HCEC 1CT (cell line): ENCODE data around the gene ADCY9.
A peak's percentile ranks its signal among the peaks of the same experiment; 100 is the strongest.
"Not testable (repeated sequence)": the region's sequence is repeated elsewhere in the genome, so short reads cannot be mapped to it uniquely, and the experiment has no call there.

ENCODE experiments used
- DNase-seq: peaks from one replicate; pipeline ENCODE4 v3.0.0-alpha.2; 2017

The ADCY9 gene

DNA sequence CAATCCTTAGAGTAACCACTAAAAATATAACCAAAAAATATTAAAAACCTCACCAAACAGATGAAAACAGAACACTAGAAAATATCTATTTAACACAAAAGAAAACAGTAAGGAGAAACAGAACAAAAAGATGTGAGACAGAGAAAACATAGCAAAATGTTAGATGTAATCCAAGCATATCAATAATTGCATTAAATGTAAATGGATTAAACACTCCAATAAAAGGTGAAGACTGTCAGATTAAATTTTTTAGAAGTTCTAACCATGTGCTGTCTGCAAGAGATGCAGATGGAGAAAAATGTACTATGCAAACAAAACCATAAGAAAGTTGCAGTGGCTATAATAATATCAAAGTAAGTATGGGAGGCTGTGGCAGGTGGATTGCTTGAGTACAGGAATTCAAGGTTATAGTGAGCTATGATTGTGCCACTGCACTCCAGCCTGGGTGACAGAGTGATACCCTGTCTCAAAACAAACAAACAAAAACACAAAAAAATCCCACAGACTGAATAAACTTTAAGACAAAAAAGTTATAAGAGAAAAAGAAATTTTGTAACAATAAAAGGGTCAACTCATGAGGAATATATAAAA, 53.9 kb downstream of the ADCY9 start:
- DNase-seq, result no peak

DNA sequence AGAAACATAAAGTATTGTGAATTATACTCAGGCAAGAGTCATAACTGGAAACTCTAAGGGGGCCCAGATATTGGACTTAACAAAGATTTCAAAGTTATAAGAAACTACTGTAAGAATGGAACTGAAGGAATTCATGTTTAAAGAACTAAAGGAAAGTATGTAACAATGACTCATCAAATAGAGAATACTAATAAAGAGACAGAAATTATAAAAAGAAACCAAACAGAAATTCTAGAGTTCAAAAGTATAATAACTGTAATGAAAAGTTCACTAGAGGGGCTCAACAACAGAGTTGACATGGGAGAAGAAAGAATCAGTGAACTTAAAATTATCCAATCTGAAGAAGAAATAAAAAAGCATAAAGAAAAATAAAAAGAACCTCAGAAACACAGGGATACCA, 55.4 kb downstream of the ADCY9 start:
- DNase-seq, result peak; percentile 5

DNA sequence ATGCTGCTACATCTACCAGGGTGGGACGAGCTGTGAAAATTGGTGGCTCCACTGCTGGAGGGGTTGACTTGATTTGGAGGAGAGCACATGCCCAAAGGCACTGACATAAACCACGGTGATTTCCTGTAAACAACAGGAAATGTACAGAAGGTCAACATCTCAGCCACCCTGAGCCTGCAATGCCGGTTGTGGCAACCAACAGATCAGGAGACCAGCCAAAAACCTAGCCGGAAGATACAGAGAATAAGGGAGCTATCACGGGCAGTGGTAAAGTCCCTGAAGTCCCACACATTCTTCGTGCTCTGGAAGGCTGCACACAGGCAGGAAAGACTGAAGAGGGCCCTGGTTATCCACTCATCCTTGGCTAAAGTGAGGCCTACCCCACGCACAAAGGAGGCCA, 56.2 kb downstream of the ADCY9 start:
- DNase-seq, result no peak

DNA sequence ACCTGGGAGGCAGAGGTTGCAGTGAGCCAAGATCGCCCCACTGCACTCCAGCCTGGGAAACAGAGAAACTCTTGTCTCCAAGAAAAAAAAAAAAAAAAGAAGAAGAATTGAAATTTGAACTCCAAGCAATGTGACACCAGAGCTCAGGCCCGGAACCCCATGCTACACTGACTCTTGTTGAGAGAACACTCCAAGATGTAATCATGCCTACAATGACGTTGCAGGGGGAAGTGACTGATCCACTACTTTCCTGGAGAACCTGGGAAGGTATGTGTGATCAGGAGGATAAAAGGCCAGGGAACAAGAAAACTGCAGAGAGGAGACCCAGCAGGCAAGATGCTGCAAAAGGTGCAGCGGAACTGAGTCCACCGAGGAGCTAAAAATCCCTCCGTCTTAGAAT, 57.9 kb downstream of the ADCY9 start:
- DNase-seq, result no peak

DNA sequence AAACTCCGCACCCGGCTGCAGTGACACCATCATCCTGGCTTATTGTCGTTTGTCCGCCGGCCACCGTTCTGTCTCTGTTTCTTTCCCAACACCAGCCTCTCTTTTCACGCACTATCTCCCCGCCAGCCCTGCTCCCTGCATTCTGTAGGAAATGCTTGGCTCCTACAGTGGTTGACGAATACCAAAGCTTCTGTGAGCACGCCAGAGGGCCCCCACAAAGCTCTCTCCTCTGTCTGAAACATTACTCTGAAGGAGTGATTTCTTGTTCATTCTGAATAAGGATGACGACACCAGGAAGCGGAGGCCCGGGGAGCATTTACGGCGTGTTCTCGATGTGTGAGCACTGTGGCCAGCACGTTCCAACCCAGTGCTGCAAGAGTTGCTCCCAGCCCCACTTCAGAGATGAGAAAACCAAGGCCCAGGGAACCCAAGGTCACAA, 58.8 kb downstream of the ADCY9 start:
- peak; percentile 69 for DNase-seq

DNA sequence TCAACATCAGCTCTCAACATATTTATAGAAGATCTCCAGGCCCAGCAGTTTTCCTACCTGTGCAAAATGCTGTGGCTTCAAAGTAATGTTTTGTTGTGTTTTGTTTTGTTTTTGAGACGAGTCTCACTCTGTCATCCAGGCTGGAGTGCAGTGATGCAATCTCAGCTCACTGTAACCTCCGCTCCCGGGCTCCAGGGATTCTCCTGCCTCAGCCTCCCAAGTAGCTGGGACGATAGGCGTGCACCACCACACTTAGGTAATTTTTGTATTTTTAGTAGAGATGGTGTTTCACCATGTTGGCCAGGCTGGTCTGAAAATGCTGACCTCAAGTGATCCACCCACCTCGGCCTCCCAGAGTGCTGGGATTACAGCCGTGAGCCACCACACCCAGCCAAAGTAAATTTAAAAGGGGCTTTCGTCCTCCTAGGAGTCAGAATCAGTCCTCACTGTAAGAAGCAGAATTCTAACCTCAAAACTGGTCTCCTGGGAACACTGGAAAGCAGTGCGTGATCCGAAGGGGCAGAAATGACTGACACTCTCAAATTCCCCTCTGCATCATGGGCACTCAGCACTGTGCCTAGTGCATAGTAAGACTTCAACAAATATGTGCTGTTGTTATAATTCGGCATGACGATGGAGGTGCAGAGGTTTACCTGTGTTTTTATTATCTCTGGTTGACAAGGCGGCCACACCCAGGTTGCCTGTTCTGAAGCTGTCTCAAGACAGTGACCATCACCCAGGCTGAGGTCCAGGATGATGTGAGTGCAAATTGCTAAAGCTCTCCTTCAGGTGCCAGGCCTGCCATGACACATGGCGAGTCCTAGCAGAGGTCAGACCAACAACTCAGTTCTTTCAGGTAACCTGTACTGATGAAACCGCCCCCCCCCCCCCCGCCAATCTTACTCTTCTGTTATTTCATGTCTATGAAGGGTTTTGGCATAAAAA, 59.8 kb downstream of the ADCY9 start:
- DNase-seq, result no peak

DNA sequence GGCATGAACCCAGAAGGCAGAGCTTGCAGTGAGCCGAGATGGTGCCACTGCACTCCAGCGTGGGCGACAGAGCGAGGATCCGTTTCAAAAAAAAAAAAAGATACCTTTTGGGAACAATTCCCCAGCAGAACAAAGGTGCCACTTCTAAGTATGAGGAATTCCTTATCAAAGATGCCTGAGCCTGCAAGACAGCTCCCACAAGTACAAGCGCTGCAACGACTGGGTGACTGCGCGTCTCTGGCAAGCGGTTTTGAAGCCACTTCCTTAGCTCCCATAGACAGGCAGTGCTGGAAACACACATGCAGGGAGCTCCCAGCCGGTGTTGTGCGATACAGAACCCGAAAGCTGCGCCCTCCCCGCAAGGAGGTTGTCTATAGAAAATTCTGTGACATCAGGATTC, 60.5 kb downstream of the ADCY9 start:
- DNase-seq, result no peak

DNA sequence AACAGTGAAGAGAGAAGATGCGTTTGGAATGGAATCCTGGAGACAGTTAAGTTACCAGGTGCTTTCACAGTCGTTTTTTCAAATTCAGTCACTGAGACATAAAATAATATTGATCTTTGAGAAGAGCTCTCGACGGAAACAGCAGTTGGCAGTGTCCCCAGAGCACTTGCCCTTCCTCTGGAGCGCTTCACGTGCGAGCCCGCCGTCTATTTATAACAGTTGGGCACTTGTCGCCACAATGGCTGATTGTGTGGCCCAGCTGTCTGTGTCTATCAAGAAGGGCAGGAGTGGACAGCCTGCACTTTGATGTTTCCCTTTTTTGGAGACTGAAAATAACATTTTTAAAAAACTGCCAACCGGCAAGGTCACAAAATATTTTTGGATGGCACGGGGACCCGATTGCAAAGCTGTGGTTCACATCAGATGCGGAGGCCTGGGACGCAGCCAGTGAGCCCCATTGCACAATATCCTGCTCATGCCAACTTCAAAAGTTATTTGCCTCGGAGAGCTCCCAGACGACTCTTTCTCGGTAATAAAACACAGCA, 62.9 kb downstream of the ADCY9 start:
- DNase-seq, result peak; percentile 6

DNA sequence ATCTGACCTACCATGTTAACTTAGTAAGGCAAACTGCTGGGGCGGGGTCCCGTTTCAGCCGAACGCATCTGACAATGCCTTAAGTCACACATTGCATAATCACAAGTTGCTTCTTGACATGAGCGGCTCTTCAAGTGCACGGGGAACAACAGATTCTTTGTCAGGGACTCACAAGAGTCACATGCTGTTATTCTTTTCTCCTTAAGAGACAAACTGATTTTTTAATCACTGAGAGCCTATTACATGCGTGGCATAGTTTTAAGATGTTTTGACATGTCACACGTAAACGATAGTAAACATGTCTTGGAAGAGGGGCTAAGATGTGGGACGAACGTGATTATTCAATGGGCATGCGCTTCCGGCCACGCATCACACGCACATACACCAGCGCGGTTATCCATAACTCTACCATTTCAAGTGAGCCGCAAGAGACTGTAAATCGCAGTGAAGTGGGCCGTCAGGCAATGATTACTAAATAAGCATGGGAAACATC, 63.4 kb downstream of the ADCY9 start:
- DNase-seq, result peak; percentile 72

DNA sequence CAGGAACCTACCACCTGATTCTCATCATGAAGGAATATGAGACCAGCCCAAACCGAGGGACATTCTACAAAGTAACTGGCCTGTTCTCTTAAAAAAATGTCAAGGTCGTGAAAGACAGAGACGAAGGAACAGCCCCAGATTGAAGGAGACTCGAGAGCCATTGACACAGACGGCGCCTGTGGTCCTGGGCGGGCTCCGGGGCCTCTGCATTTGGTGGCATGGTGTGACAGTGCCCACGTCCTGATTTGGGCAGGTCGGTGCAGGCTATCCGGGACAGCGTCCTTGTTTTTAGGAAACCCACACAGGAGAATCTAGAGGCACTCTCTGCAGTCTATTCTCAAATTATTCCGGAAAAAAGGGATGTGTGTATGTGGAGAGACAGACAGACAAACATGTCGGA, 64.1 kb downstream of the ADCY9 start:
- no peak for DNase-seq

DNA sequence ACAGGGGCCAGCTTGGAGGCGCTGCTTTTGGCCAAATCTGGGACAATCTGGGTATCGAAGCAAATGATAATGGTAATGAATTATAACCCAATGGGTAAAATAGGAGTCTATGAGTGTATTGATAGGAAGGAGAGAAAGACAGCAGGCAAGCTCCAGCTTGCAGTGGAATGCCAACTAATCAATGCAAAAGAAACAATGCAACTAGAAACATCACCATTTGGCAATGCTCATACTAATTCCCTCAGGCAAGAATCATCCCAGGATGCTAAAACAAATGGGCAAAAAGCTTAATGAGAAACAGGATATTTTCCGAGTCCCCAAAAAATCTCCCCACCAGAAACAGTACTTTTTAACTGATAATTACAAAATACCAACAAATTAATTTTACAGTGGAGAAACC, 64.7 kb downstream of the ADCY9 start:
- no peak for DNase-seq

DNA sequence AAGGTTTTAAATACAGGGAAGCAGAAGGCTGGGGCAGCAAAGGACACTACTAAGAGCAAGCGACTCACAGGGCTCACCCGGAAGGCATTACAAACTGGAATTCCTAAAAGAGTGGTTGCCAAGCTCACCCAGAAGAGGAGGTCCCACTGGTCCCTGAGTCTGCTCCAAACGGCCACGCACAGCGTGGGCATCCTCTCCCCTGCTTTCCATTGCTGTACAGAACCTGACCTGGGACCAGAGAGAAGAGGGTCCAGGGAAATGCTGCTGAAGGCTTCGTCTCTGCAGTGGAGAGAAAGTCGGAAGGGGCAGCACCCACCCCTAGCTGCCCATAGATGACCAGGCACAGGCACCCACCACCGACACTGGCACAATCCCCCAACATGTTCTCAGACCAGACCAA, 67.2 kb downstream of the ADCY9 start:
- no peak for DNase-seq

DNA sequence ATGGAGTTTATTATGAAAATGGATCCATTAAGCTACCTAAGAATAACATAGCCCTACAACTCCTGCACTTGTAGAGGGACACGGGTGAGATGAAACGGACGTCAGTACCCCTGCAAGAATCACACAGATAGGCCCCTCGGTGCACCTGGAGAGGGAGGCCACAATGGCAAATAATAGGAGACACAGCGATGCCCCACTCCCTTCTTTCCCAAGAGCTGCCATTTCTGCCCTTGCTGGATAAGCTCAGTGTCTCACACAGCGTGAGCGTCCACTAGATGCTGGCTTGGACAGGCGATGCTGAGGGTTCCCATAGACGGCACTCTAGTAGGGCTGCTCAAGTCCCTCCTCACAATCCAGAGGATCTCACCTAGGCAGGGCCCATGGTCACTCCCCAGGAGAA, 67.8 kb downstream of the ADCY9 start:
- no peak for DNase-seq

DNA sequence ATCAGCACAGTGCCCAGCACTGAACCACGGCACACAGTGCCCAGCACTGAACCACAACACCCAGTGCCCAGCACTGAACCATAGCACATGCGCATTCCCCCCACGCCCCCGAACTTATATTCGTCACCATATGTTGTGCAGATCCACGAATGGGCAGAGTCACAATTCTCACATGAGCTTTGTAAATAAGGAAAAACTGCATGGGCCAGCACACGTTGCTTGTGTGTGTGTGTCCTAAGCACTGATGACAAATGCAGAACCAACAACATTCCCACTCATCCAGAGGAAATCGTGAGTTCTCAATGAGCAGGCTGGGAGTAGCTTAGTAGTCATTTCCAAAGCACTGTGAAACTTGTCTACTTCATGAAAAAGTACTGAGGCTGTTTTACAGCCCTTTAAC, 70.0 kb downstream of the ADCY9 start:
- DNase-seq, result no peak

DNA sequence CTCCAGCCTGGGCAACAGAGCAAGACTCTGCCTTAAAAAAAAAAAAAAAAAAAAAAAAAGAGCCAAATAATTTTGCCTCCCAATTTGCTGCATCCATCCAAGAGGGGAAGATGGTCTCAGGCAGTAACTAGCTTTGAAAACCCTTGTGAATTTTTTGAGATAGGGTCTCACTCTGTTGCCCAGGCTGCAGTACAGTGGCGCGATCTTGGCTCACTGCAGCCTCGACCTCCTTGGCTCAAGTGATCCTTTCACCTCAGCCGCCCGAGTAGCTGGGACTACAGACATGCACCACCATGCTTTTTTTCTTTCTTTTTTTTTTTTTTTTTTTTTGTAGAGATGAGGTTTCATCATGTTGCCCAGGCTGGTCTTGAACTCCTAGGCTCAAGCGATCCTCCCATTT, 70.7 kb downstream of the ADCY9 start:
- DNase-seq, result not testable (repeated sequence)

DNA sequence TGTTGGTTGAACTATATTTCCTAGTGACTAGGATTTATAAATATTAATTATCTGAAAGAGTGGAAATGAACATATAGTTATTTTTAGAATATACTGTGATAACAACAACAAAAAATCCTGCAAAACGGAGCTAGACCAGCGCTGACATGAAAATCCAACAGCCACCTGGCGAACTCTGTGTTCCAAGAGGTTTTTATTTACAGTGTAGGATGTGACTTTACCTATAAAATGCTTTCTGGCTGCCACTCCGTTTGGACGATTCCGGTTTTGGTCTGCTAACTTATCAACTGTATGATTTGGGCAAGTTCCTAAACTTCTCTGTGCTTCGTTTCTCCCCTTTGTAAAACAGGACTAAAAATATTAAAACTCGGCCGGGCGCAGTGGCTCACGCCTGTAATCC, 73.7 kb downstream of the ADCY9 start:
- no peak for DNase-seq

DNA sequence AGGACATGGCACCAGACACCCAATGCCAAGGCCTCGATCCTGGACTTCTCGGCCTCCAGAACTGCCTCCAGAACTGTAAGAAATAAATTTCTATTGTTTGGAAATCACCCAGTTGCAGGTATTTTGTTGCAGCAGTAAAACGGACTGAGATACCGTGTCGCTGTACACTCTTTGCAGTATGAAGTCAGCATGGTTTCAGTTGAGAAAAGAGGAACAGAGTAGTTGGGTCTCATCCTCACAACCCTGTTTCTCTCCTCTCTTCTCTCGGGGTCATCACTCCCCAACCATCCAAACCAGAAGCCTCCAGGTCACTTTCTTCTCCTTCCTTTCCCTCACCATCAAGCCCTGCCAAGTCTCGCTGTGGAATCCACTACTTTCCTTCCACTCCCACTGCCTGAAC, 77.8 kb downstream of the ADCY9 start:
- DNase-seq, result no peak

DNA sequence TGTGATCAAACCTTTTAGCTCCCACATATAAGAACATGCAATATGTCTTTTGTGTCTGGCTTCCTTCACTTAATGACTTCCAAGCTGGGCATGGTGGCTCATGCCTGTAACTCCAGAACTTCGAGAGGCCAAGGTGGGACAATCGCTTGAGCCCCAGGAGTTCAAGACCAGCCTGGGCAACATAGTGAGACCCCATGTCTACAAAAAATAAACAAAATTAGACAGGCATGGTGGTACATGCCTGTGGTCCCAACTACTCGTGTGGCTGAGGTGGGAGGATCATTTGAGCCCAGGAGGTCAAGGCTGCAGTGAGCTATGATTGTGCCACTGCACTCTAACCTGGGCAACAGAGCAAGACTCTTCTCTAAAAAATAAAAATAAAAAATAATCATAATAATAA, 79.3 kb downstream of the ADCY9 start:
- DNase-seq, result not testable (repeated sequence)

DNA sequence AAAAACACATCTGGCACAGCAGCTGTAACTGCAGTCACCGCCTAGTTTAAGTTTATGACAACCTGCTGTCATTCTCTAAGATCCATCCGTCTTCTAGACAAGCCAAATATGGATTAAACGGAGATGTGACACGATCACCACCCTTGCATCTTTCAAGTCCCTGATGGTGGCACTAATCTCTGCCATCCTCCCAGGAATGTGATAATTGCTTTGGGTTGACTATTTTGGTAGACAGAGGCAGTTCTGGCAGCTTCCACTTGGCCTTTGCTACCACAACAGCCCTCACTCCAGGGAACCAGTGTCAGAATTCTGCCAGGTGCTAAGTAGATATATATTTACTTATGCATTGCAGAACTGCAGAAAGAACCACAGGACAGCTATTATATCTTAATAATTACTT, 81.3 kb downstream of the ADCY9 start:
- DNase-seq, result no peak

DNA sequence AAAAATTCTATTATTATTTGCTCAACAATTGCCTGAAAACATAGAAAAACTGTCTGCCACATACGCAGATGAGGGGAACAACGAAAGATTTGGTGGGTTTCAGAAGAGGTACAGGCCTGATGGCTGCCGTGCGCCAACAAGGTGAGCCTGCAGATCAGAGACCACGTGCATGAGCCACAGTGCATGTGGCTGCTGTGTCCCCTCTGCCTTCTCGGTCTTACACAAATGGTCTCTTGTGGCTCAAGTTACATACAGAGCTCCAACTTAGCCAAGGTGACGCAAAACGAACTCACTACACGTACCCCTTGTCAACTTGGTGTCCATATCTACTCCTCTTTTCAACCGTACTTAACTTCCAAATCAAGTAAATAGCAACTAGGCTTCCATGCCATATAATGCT, 82.3 kb downstream of the ADCY9 start:
- DNase-seq, result no peak

DNA sequence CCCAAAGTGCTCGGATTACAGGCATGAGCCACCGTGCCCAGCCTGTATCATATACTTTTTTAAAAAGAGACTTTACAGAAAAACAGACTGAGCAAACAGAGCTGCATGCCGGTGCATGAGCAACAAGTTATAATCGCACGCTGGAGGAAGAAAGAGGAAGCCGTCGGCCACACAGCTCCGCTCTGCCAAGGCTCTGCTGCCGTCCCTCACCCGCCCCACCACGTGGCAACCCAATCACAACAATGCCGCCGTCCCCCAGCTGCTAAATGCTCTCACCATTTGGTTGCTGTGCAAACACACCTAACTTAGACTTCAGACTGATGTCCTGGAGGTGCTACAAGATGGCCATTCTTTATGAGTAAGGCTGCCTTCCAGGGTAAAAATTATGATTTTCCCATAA, 83.5 kb downstream of the ADCY9 start:
- DNase-seq, result no peak

DNA sequence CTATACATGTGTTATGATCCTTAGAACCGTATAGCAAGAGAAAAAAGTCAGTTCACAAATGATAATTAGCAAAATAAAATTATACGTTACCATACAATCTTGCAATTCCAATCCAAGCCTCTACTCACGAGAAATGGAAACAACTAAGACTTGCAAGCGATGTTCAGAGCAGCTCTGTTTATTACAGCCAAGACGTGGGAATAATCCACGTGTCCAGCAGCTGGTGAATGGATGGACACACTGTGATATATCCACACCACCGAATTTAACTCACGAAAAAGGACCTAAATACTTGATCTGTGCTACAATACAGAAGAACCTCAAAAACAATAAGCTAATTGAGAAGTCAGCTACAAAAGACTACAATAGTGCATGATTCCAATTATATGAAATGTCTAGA, 88.1 kb downstream of the ADCY9 start:
- no peak for DNase-seq

DNA sequence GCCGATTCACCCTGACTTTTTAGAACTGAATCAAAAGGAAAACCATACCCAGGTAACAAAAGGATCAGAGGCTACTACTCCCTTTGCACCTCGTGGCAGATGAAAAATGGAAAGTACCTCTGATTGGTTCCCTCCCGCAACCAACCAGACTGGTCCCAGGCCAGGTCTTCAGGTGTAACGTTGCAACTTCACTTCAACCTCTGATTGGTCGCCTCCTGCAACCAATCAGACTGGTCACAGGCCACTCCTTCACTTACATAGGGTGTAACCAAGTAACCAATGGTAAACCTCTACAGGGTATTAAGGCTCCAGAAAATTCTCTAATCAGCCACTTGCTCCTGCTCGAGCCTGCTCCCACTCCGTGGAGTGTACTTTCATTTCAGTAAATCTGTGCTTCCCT, 89.4 kb downstream of the ADCY9 start:
- DNase-seq, result no peak

DNA sequence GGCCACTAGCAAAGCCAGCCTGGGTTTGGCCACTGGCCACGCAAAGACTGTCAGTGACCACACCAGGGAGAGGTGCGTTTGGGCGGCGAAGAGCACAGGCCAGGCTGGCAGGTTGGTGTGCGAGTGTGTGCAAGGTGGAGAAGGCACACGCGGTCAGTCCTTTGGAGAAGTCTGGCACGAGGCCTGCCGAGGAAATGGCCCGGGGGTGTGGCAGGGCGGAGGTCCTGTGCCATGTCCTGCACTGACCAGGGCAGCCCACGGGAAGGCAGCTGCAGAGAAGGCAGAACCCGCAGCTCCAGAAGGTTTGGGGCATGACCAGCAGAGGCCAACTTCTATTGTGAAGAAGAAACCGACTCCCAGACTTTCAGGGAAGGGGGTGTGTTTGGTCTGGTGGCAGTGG, 90.8 kb downstream of the ADCY9 start:
- DNase-seq, result no peak
